ENCODE data around the gene SPRN.

The SPRN gene

GRCh38 chr10:133464582-133465031 lies 40.2 kb upstream of the SPRN start:
- no peaks in the 10 kb centered on the region for H3K36me3 ChIP-seq (ENCODE audit: control insufficient read depth in 2 of 2, insufficient read depth in 2 of 2, low read length in 2 of 2)
- no peaks in the 10 kb centered on the region for H3K9me3 ChIP-seq (ENCODE audit: control insufficient read depth in 2 of 2, low read length in 2 of 2)
- H3K9ac ChIP-seq (ENCODE audit: low read depth in 1 of 2, low read length in 2 of 2), result no peak overlapping the region
- H3K4me1 ChIP-seq (ENCODE audit: control insufficient read depth in 2 of 2, insufficient read depth in 2 of 2, low read length in 2 of 2), result no peaks in the 10 kb centered on the region
- no peaks in the 10 kb centered on the region for H3K27me3 ChIP-seq (ENCODE audit: control insufficient read depth in 2 of 2, insufficient read depth in 2 of 2, low read length in 2 of 2)
- no peak overlapping the region for H3K4me3 ChIP-seq (ENCODE audit: low read length in 2 of 2)
- H3K27ac ChIP-seq (ENCODE audit: low read depth in 2 of 2, low read length in 2 of 2), result no peak overlapping the region

- Histone ChIP-seq H3K9ac (ENCODE audit: low read depth in 1 of 2, low read length in 2 of 2) (no peak overlapping the region), H3K4me3 (ENCODE audit: low read length in 2 of 2) (no peak overlapping the region), H3K27ac (ENCODE audit: low read depth in 2 of 2, low read length in 2 of 2) (no peak overlapping the region), H3K4me1 (ENCODE audit: control insufficient read depth in 2 of 2, insufficient read depth in 2 of 2, low read length in 2 of 2) (no peaks in the 10 kb centered on the region), H3K9me3 (ENCODE audit: control insufficient read depth in 2 of 2, low read length in 2 of 2) (no peaks in the 10 kb centered on the region), H3K36me3 (ENCODE audit: control insufficient read depth in 2 of 2, insufficient read depth in 2 of 2, low read length in 2 of 2) (no peaks in the 10 kb centered on the region), H3K27me3 (ENCODE audit: control insufficient read depth in 2 of 2, insufficient read depth in 2 of 2, low read length in 2 of 2) (no peaks in the 10 kb centered on the region)
Measured at GRCh38 chr10:133462512-133463305, 38.3 kb upstream of the SPRN start.

GRCh38 chr10:133461841-133462240 lies 37.4 kb upstream of the SPRN start:
- H3K9me3 ChIP-seq (ENCODE audit: control insufficient read depth in 2 of 2, low read length in 2 of 2), result no peaks in the 10 kb centered on the region
- no peak overlapping the region for H3K27ac ChIP-seq (ENCODE audit: low read depth in 2 of 2, low read length in 2 of 2)
- no peaks in the 10 kb centered on the region for H3K27me3 ChIP-seq (ENCODE audit: control insufficient read depth in 2 of 2, insufficient read depth in 2 of 2, low read length in 2 of 2)
- no peaks in the 10 kb centered on the region for H3K4me1 ChIP-seq (ENCODE audit: control insufficient read depth in 2 of 2, insufficient read depth in 2 of 2, low read length in 2 of 2)
- H3K36me3 ChIP-seq (ENCODE audit: control insufficient read depth in 2 of 2, insufficient read depth in 2 of 2, low read length in 2 of 2), result no peaks in the 10 kb centered on the region
- H3K9ac ChIP-seq (ENCODE audit: low read depth in 1 of 2, low read length in 2 of 2), result no peak overlapping the region
- no peak overlapping the region for H3K4me3 ChIP-seq (ENCODE audit: low read length in 2 of 2)

GRCh38 chr10:133461027-133461426 lies 36.6 kb upstream of the SPRN start:
- no peaks in the 10 kb centered on the region for H3K9me3 ChIP-seq (ENCODE audit: control insufficient read depth in 2 of 2, low read length in 2 of 2)
- no peak overlapping the region for H3K9ac ChIP-seq (ENCODE audit: low read depth in 1 of 2, low read length in 2 of 2)
- H3K27ac ChIP-seq (ENCODE audit: low read depth in 2 of 2, low read length in 2 of 2), result no peak overlapping the region
- no peaks in the 10 kb centered on the region for H3K4me1 ChIP-seq (ENCODE audit: control insufficient read depth in 2 of 2, insufficient read depth in 2 of 2, low read length in 2 of 2)
- no peak overlapping the region for H3K4me3 ChIP-seq (ENCODE audit: low read length in 2 of 2)
- H3K36me3 ChIP-seq (ENCODE audit: control insufficient read depth in 2 of 2, insufficient read depth in 2 of 2, low read length in 2 of 2), result no peaks in the 10 kb centered on the region
- H3K27me3 ChIP-seq (ENCODE audit: control insufficient read depth in 2 of 2, insufficient read depth in 2 of 2, low read length in 2 of 2), result no peaks in the 10 kb centered on the region

GRCh38 chr10:133460208-133460769 lies 35.9 kb upstream of the SPRN start:
- Histone ChIP-seq H3K27me3 (ENCODE audit: control insufficient read depth in 2 of 2, insufficient read depth in 2 of 2, low read length in 2 of 2) (no peaks in the 10 kb centered on the region), H3K9me3 (ENCODE audit: control insufficient read depth in 2 of 2, low read length in 2 of 2) (no peaks in the 10 kb centered on the region), H3K27ac (ENCODE audit: low read depth in 2 of 2, low read length in 2 of 2) (no peak overlapping the region)

GRCh38 chr10:133459454-133460207 lies 35.2 kb upstream of the SPRN start:
- H3K36me3 ChIP-seq (ENCODE audit: control insufficient read depth in 2 of 2, insufficient read depth in 2 of 2, low read length in 2 of 2), result no peaks in the 10 kb centered on the region
- H3K9me3 ChIP-seq (ENCODE audit: control insufficient read depth in 2 of 2, low read length in 2 of 2), result no peaks in the 10 kb centered on the region
- no peaks in the 10 kb centered on the region for H3K27me3 ChIP-seq (ENCODE audit: control insufficient read depth in 2 of 2, insufficient read depth in 2 of 2, low read length in 2 of 2)
- no peak overlapping the region for H3K9ac ChIP-seq (ENCODE audit: low read depth in 1 of 2, low read length in 2 of 2)
- no peak overlapping the region for H3K4me3 ChIP-seq (ENCODE audit: low read length in 2 of 2)
- no peak overlapping the region for H3K27ac ChIP-seq (ENCODE audit: low read depth in 2 of 2, low read length in 2 of 2)
- H3K4me1 ChIP-seq (ENCODE audit: control insufficient read depth in 2 of 2, insufficient read depth in 2 of 2, low read length in 2 of 2), result no peaks in the 10 kb centered on the region

More at GRCh38 chr10:133460208-133460769, 35.9 kb upstream of the SPRN start:
- Histone ChIP-seq H3K4me1 (ENCODE audit: control insufficient read depth in 2 of 2, insufficient read depth in 2 of 2, low read length in 2 of 2) (no peaks in the 10 kb centered on the region), H3K4me3 (ENCODE audit: low read length in 2 of 2) (no peak overlapping the region), H3K9ac (ENCODE audit: low read depth in 1 of 2, low read length in 2 of 2) (no peak overlapping the region), H3K36me3 (ENCODE audit: control insufficient read depth in 2 of 2, insufficient read depth in 2 of 2, low read length in 2 of 2) (no peaks in the 10 kb centered on the region)

- Histone ChIP-seq H3K9ac (ENCODE audit: low read depth in 1 of 2, low read length in 2 of 2) (no peak overlapping the region), H3K27me3 (ENCODE audit: control insufficient read depth in 2 of 2, insufficient read depth in 2 of 2, low read length in 2 of 2) (no peaks in the 10 kb centered on the region), H3K9me3 (ENCODE audit: control insufficient read depth in 2 of 2, low read length in 2 of 2) (no peaks in the 10 kb centered on the region), H3K36me3 (ENCODE audit: control insufficient read depth in 2 of 2, insufficient read depth in 2 of 2, low read length in 2 of 2) (no peaks in the 10 kb centered on the region), H3K27ac (ENCODE audit: low read depth in 2 of 2, low read length in 2 of 2) (no peak overlapping the region), H3K4me3 (ENCODE audit: low read length in 2 of 2) (no peak overlapping the region), H3K4me1 (ENCODE audit: control insufficient read depth in 2 of 2, insufficient read depth in 2 of 2, low read length in 2 of 2) (no peaks in the 10 kb centered on the region)
Measured at GRCh38 chr10:133458710-133459453, 34.5 kb upstream of the SPRN start.

- Histone ChIP-seq H3K27ac (ENCODE audit: low read depth in 2 of 2, low read length in 2 of 2) (no peak overlapping the region), H3K4me1 (ENCODE audit: control insufficient read depth in 2 of 2, insufficient read depth in 2 of 2, low read length in 2 of 2) (no peaks in the 10 kb centered on the region), H3K9ac (ENCODE audit: low read depth in 1 of 2, low read length in 2 of 2) (no peak overlapping the region), H3K36me3 (ENCODE audit: control insufficient read depth in 2 of 2, insufficient read depth in 2 of 2, low read length in 2 of 2) (no peaks in the 10 kb centered on the region), H3K27me3 (ENCODE audit: control insufficient read depth in 2 of 2, insufficient read depth in 2 of 2, low read length in 2 of 2) (no peaks in the 10 kb centered on the region), H3K4me3 (ENCODE audit: low read length in 2 of 2) (no peak overlapping the region), H3K9me3 (ENCODE audit: control insufficient read depth in 2 of 2, low read length in 2 of 2) (no peaks in the 10 kb centered on the region)
Measured at GRCh38 chr10:133458021-133458709, 33.7 kb upstream of the SPRN start.

- Histone ChIP-seq H3K27me3 (ENCODE audit: control insufficient read depth in 2 of 2, insufficient read depth in 2 of 2, low read length in 2 of 2) (no peaks in the 10 kb centered on the region), H3K4me3 (ENCODE audit: low read length in 2 of 2) (no peak overlapping the region), H3K9me3 (ENCODE audit: control insufficient read depth in 2 of 2, low read length in 2 of 2) (no peaks in the 10 kb centered on the region), H3K36me3 (ENCODE audit: control insufficient read depth in 2 of 2, insufficient read depth in 2 of 2, low read length in 2 of 2) (no peaks in the 10 kb centered on the region), H3K9ac (ENCODE audit: low read depth in 1 of 2, low read length in 2 of 2) (no peak overlapping the region), H3K4me1 (ENCODE audit: control insufficient read depth in 2 of 2, insufficient read depth in 2 of 2, low read length in 2 of 2) (no peaks in the 10 kb centered on the region), H3K27ac (ENCODE audit: low read depth in 2 of 2, low read length in 2 of 2) (no peak overlapping the region)
Measured at GRCh38 chr10:133457100-133457841, 32.8 kb upstream of the SPRN start.
